Islet of Langerhans (tissue), 1 donor: ENCODE results near the gene C4A.
"Not testable (repeated sequence)": the region's sequence is repeated elsewhere in the genome, so short reads cannot be mapped to it uniquely, and the experiment has no call there.

Source experiments
- FAIRE-seq: peaks from one replicate; lab custom pipeline; 2011; peaks lifted over from hg19 to GRCh38; lab: Jason Lieb, UNC

The C4A gene

GRCh38 chr6:31981744-31982143 lies at the start of gene C4A:
TSS of gene C4A (plus strand) at chr6:31982057. CDS start at chr6:31982108, 51 bp downstream.
- not testable (repeated sequence) for FAIRE-seq

GRCh38 chr6:31932137-31932536 lies 49.7 kb upstream of the C4A start:
- not testable (repeated sequence) for FAIRE-seq

- FAIRE-seq: no peak
Observed at GRCh38 chr6:31933537-31933936, 48.3 kb upstream of the C4A start.

GRCh38 chr6:31935021-31935420 lies 46.8 kb upstream of the C4A start:
- FAIRE-seq: no peak

GRCh38 chr6:31935823-31936222 lies 46.0 kb upstream of the C4A start:
- FAIRE-seq: no peak

- no peak for FAIRE-seq
Observed at GRCh38 chr6:31940256-31940664, 41.6 kb upstream of the C4A start.

GRCh38 chr6:31943742-31944141 lies 38.1 kb upstream of the C4A start:
- FAIRE-seq: no peak

- no peak for FAIRE-seq
Observed at GRCh38 chr6:31945154-31945506, 36.7 kb upstream of the C4A start.

GRCh38 chr6:31945507-31946369 lies 36.1 kb upstream of the C4A start, which contains the start of gene CFB:
TSS of gene CFB (plus strand) at chr6:31946095. CDS start at chr6:31946222, 127 bp downstream.
- FAIRE-seq: no peak

- FAIRE-seq: no peak
Observed at GRCh38 chr6:31946370-31946885, 35.4 kb upstream of the C4A start.

- FAIRE-seq: no peak
Observed at GRCh38 chr6:31947070-31947675, 34.7 kb upstream of the C4A start.

- FAIRE-seq: no peak
Observed at GRCh38 chr6:31947864-31948263, 34.0 kb upstream of the C4A start.

GRCh38 chr6:31948306-31948705 lies 33.6 kb upstream of the C4A start:
- FAIRE-seq: no peak

- FAIRE-seq: no peak
Observed at GRCh38 chr6:31948753-31949413, 33.0 kb upstream of the C4A start.

- no peak for FAIRE-seq
Observed at GRCh38 chr6:31949926-31950548, 31.8 kb upstream of the C4A start.

GRCh38 chr6:31952140-31952805 lies 29.6 kb upstream of the C4A start:
- FAIRE-seq: no peak

- no peak for FAIRE-seq
Observed at GRCh38 chr6:31952890-31953289, 29.0 kb upstream of the C4A start.

GRCh38 chr6:31954511-31954910 lies 27.3 kb upstream of the C4A start:
- FAIRE-seq: no peak

- FAIRE-seq: no peak
Observed at GRCh38 chr6:31956796-31957195, 25.1 kb upstream of the C4A start.

GRCh38 chr6:31958412-31958740 lies 23.5 kb upstream of the C4A start:
- no peak for FAIRE-seq

- FAIRE-seq: no peak
Observed at GRCh38 chr6:31958741-31959739, 22.8 kb upstream of the C4A start, which contains the start of the genes NELFE and SKIC2. TSS of gene NELFE (minus strand) at chr6:31958971. CDS start at chr6:31958446, 525 bp downstream. TSS of gene SKIC2 (plus strand) at chr6:31959175. CDS start at chr6:31959193, 18 bp downstream.
